ENCODE measurements around the gene VEZF1. TPM values are rescaled to one million over a fixed set of nuclear protein-coding genes. Genes with fewer than 3 reads are reported as not detected.

Gene VEZF1
- polyA plus RNA-seq, 2 of the 4 experiments (the other 2 are of a cell fraction), result 50.3 to 57.7 TPM

DNA sequence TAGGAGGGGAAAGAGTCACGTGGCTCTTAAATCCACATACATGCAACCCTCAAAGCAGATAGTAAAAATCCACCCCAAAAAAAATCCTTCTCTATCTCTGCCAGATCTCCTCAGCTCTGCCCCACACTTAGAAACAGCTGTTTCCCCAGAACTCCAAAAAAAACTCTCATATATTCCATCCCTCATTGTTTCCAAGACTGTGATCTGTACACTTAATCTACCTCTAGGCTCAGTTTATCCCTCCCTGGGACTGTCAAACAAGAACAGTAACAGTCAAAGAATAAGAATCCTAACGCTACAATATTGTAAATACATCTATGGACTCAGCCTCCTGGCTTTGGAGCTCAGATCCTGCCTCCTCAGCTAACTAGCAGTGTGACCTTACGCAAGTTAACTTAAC lies 44.4 kb downstream of the VEZF1 start (continued):
- TF ChIP-seq, protein P1, sequence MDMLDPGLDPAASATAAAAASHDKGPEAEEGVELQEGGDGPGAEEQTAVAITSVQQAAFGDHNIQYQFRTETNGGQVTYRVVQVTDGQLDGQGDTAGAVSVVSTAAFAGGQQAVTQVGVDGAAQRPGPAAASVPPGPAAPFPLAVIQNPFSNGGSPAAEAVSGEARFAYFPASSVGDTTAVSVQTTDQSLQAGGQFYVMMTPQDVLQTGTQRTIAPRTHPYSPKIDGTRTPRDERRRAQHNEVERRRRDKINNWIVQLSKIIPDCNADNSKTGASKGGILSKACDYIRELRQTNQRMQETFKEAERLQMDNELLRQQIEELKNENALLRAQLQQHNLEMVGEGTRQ (IDR thresholded peaks at IDR 0.05), result no peak

GRCh38 chr17:57943140-57943539 lies 44.9 kb downstream of the VEZF1 start:
- Histone ChIP-seq H3K27ac (peak overlapping the region; percentile 56 to 78), H3K9me3 (no peaks in the 10 kb centered on the region), H3K4me3 (no peak overlapping the region), H3K4me1 (peaks cover 94% of the 10 kb centered on the region), H3K4me2 (peak overlapping the region; percentile 55)
- WGBS (ENCODE audit: missing lambda C conversion rate), result 67% methylated on average over 6 of the region's 6 CpGs
- FAIRE-seq (no peak), DNase-seq (ENCODE audit: low read depth in 1 of 2, low spot score in 1 of 2) (no peak), ATAC-seq (no peak)
- CTCF ChIA-PET, result interaction anchor here (1.3 to 26.8 kb wide), 8 partner anchors 4 to 84 kb away, joined by 5 to 386 read pairs (median 114); partner anchors contain the start of gene CUEDC1
- POLR2A ChIA-PET, result interaction anchor here (2.5 kb wide), 1 partner anchor 8 kb away, joined by 10 read pairs; no protein-coding TSS in a partner anchor
- TF ChIP-seq FOSL2 (IDR thresholded peaks at IDR 0.05), result no peak
- peak; percentile 8; the same call in 1 of the 2 replicates for TF ChIP-seq FOSL2 (CRISPR knock-in tag; IDR thresholded peaks at IDR 0.05)
- TF ChIP-seq, protein P2, sequence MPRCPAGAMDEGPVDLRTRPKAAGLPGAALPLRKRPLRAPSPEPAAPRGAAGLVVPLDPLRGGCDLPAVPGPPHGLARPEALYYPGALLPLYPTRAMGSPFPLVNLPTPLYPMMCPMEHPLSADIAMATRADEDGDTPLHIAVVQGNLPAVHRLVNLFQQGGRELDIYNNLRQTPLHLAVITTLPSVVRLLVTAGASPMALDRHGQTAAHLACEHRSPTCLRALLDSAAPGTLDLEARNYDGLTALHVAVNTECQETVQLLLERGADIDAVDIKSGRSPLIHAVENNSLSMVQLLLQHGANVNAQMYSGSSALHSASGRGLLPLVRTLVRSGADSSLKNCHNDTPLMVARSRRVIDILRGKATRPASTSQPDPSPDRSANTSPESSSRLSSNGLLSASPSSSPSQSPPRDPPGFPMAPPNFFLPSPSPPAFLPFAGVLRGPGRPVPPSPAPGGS (IDR thresholded peaks at IDR 0.05), result no peak
- TF ChIP-seq ESRRA (IDR thresholded peaks at IDR 0.05; ENCODE audit: borderline replicate concordance, low read length), result no peak
- TF ChIP-seq CTCF (IDR thresholded peaks at IDR 0.05), result no peak
- TF ChIP-seq, protein P3, sequence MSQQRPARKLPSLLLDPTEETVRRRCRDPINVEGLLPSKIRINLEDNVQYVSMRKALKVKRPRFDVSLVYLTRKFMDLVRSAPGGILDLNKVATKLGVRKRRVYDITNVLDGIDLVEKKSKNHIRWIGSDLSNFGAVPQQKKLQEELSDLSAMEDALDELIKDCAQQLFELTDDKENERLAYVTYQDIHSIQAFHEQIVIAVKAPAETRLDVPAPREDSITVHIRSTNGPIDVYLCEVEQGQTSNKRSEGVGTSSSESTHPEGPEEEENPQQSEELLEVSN (IDR thresholded peaks at IDR 0.05; ENCODE audit: borderline replicate concordance, low read depth), result no peak
- TF ChIP-seq, protein P4, sequence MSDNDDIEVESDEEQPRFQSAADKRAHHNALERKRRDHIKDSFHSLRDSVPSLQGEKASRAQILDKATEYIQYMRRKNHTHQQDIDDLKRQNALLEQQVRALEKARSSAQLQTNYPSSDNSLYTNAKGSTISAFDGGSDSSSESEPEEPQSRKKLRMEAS (IDR thresholded peaks at IDR 0.05), result no peak
- TF ChIP-seq, protein P5, sequence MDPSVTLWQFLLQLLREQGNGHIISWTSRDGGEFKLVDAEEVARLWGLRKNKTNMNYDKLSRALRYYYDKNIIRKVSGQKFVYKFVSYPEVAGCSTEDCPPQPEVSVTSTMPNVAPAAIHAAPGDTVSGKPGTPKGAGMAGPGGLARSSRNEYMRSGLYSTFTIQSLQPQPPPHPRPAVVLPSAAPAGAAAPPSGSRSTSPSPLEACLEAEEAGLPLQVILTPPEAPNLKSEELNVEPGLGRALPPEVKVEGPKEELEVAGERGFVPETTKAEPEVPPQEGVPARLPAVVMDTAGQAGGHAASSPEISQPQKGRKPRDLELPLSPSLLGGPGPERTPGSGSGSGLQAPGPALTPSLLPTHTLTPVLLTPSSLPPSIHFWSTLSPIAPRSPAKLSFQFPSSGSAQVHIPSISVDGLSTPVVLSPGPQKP (IDR thresholded peaks at IDR 0.05; ENCODE audit: low read depth, low read length), result no peak
- TF ChIP-seq HES2 (IDR thresholded peaks at IDR 0.05), result no peak
- 0 out of 2 replicates have a peak, but pooled peaks have one; percentile 18 for TF ChIP-seq GATA3 (IDR thresholded peaks at IDR 0.05; ENCODE audit: borderline replicate concordance)
- no peak for TF ChIP-seq RCOR1 (IDR thresholded peaks at IDR 0.05; ENCODE audit: low read depth, low read length)

DNA sequence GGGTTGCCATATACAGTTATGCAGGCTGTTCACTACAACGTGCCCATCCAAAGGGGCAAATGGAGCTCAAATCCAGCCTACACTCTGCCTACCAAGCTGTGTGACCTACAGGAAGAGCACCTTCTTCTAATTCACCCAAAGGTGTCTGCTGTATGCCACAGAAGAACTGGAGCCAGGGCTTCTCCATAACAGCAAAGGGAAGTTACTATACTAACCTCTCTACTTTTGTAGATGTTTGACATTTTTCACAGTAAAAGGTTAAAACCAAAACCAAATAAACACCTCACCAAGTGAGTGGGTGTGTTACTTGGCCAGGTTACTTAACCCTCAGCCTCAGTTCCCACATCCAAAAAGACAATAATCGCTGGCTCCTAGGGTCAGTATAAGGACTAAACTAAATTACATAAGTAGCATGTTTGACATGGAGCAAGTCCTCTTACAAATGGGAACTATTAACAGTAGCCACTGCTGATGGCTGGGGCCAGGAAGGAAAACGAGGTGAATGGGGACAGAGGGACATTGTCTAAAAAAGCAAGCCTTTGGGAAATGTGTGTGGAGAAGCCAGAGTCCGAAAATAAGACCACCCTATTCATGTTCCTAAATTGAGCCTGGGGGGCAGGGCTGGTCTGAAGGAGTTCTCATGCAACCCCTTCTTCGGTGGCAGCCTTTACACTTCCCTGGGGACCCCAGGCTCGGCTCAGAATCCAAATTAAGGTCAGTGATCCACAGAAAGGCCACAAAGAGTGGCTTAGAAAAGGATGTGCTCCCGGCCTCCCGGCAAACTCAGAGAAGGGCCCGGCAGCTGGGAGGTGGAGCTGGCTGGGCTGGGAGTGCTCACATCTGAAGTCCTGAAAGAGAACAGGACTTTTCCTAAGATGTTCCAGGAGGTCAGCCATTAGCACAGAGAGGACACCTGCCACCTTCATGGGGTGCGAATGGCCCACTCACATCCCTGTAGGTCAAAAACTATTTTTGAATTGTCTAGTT lies 46.4 kb downstream of the VEZF1 start:
- no peak for DNase-seq (ENCODE audit: low read depth in 1 of 2, low spot score in 1 of 2)
- no peak for FAIRE-seq
- Histone ChIP-seq H3K4me3 (no peak overlapping the region), H3K9me3 (no peaks in the 10 kb centered on the region), H3K4me2 (peak overlapping the region; percentile 45), H3K4me1 (peaks cover 94% of the 10 kb centered on the region), H3K27ac (peak overlapping the region; percentile 55 to 87)
- CTCF ChIA-PET, result interaction anchor here (1.0 to 20.4 kb wide), 7 partner anchors 3 to 73 kb away, joined by 3 to 222 read pairs (median 5); partner anchors contain the start of gene CUEDC1
- ATAC-seq, result peak in 1 of 2 experiments; percentile 6; a peak in 1 of 6 replicates
- POLR2A ChIA-PET, result no interaction called here
- WGBS (ENCODE audit: missing lambda C conversion rate), result 77% methylated on average over 10 of the region's 10 CpGs
- TF ChIP-seq KDM1A (IDR thresholded peaks at IDR 0.05; ENCODE audit: low read depth) (no peak), HDAC2 (IDR thresholded peaks at IDR 0.05) (no peak), MAZ (IDR thresholded peaks at IDR 0.05; ENCODE audit: borderline replicate concordance, low read depth, low read length) (no peak), CBX2 (IDR thresholded peaks at IDR 0.05; ENCODE audit: borderline replicate concordance, low read depth) (no peak), FOSL2 (IDR thresholded peaks at IDR 0.05) (no peak), FOSL2 (CRISPR knock-in tag; IDR thresholded peaks at IDR 0.05) (no peak)
- TF ChIP-seq, protein P6, sequence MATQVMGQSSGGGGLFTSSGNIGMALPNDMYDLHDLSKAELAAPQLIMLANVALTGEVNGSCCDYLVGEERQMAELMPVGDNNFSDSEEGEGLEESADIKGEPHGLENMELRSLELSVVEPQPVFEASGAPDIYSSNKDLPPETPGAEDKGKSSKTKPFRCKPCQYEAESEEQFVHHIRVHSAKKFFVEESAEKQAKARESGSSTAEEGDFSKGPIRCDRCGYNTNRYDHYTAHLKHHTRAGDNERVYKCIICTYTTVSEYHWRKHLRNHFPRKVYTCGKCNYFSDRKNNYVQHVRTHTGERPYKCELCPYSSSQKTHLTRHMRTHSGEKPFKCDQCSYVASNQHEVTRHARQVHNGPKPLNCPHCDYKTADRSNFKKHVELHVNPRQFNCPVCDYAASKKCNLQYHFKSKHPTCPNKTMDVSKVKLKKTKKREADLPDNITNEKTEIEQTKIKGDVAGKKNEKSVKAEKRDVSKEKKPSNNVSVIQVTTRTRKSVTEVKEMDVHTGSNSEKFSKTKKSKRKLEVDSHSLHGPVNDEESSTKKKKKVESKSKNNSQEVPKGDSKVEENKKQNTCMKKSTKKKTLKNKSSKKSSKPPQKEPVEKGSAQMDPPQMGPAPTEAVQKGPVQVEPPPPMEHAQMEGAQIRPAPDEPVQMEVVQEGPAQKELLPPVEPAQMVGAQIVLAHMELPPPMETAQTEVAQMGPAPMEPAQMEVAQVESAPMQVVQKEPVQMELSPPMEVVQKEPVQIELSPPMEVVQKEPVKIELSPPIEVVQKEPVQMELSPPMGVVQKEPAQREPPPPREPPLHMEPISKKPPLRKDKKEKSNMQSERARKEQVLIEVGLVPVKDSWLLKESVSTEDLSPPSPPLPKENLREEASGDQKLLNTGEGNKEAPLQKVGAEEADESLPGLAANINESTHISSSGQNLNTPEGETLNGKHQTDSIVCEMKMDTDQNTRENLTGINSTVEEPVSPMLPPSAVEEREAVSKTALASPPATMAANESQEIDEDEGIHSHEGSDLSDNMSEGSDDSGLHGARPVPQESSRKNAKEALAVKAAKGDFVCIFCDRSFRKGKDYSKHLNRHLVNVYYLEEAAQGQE (IDR thresholded peaks at IDR 0.05), result no peak
- TF ChIP-seq, protein P7, sequence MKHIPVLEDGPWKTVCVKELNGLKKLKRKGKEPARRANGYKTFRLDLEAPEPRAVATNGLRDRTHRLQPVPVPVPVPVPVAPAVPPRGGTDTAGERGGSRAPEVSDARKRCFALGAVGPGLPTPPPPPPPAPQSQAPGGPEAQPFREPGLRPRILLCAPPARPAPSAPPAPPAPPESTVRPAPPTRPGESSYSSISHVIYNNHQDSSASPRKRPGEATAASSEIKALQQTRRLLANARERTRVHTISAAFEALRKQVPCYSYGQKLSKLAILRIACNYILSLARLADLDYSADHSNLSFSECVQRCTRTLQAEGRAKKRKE (CRISPR knock-in tag; IDR thresholded peaks at IDR 0.05; ENCODE audit: low read depth), result no peak
- TF ChIP-seq, protein P5 (IDR thresholded peaks at IDR 0.05; ENCODE audit: low read depth, low read length), result no peak

Measured in A549 (cell line).